GM18526 (cell line): ENCODE results near the gene MTIF2.

Experiments
- POLR2A ChIP-seq: IDR thresholded peaks from 3 replicates; pipeline ENCODE4 v1.6.1; 2011; ENCODE audit not compliant: insufficient read length; ENCODE audit errors: extremely low read depth

The MTIF2 gene

GRCh38 chr2:55239656-55240222, 29.3 kb downstream of the MTIF2 start:
- no peak for TF ChIP-seq POLR2A

- no peak for TF ChIP-seq POLR2A
These were observed 32.0 kb downstream of the MTIF2 start for GRCh38 chr2:55236992-55237543.

GRCh38 chr2:55235724-55236538, 33.1 kb downstream of the MTIF2 start:
- TF ChIP-seq POLR2A, result no peak

- no peak for TF ChIP-seq POLR2A
These were observed 35.4 kb downstream of the MTIF2 start for GRCh38 chr2:55233658-55233940.

- TF ChIP-seq POLR2A, result no peak
These were observed 36.0 kb downstream of the MTIF2 start for GRCh38 chr2:55232863-55233657.

GRCh38 chr2:55232084-55232862, 36.8 kb downstream of the MTIF2 start, which contains the start of the genes CLHC1 and RPS27A:
Gene CLHC1 (minus strand): TSS chr2:55232293. CDS start chr2:55222411, 9,882 bp downstream.
Gene RPS27A (plus strand): TSS chr2:55232688. CDS start chr2:55232825, 137 bp downstream.
- peak; percentile 97 for TF ChIP-seq POLR2A

- no peak for TF ChIP-seq POLR2A
These were observed 37.4 kb downstream of the MTIF2 start for GRCh38 chr2:55231546-55232083.

- no peak for TF ChIP-seq POLR2A
These were observed 38.5 kb downstream of the MTIF2 start for GRCh38 chr2:55230551-55230950.

- TF ChIP-seq POLR2A, result no peak
These were observed 39.8 kb downstream of the MTIF2 start for GRCh38 chr2:55229221-55229620.

GRCh38 chr2:55228226-55228563, 40.8 kb downstream of the MTIF2 start:
- TF ChIP-seq POLR2A, result no peak

GRCh38 chr2:55225481-55226020, 43.5 kb downstream of the MTIF2 start:
- no peak for TF ChIP-seq POLR2A

- TF ChIP-seq POLR2A, result no peak
These were observed 44.2 kb downstream of the MTIF2 start for GRCh38 chr2:55224761-55225261.

- TF ChIP-seq POLR2A, result no peak
These were observed 44.9 kb downstream of the MTIF2 start for GRCh38 chr2:55223958-55224760.
